GM18508 (cell line): ENCODE results near the gene TOM1L2.

Experiments used
- ATAC-seq: cut with Tn5 transposase; IDR thresholded peaks from one replicate; pipeline ENCODE4 v1.9.1; 2021; ENCODE audit warnings: moderate number of reproducible peaks; ENCODE audit not compliant: insufficient read depth, unreplicated experiment

Gene TOM1L2

GRCh38 chr17:17904166-17905035 lies 67.8 kb downstream of the TOM1L2 start:
- ATAC-seq: no peak

GRCh38 chr17:17902877-17903276 lies 69.3 kb downstream of the TOM1L2 start:
- ATAC-seq: no peak

- ATAC-seq: no peak
These were observed 69.8 kb downstream of the TOM1L2 start for GRCh38 chr17:17902376-17902775.

- ATAC-seq: no peak
These were observed 71.3 kb downstream of the TOM1L2 start for GRCh38 chr17:17900615-17901520.

- no peak for ATAC-seq
These were observed 72.7 kb downstream of the TOM1L2 start for GRCh38 chr17:17899486-17899885.

GRCh38 chr17:17898673-17899072 lies 73.5 kb downstream of the TOM1L2 start:
- ATAC-seq: no peak

- no peak for ATAC-seq
These were observed 74.8 kb downstream of the TOM1L2 start for GRCh38 chr17:17897442-17897841.

GRCh38 chr17:17896746-17897145 lies 75.5 kb downstream of the TOM1L2 start:
- ATAC-seq: no peak

GRCh38 chr17:17893801-17894644 lies 78.2 kb downstream of the TOM1L2 start:
- ATAC-seq: no peak

GRCh38 chr17:17892731-17893130 lies 79.5 kb downstream of the TOM1L2 start:
- no peak for ATAC-seq

- no peak for ATAC-seq
These were observed 80.2 kb downstream of the TOM1L2 start for GRCh38 chr17:17892009-17892408.

GRCh38 chr17:17890773-17891759 lies 81.1 kb downstream of the TOM1L2 start:
- no peak for ATAC-seq

GRCh38 chr17:17889922-17890321 lies 82.3 kb downstream of the TOM1L2 start:
- no peak for ATAC-seq

- no peak for ATAC-seq
These were observed 83.4 kb downstream of the TOM1L2 start for GRCh38 chr17:17888821-17889220.

- no peak for ATAC-seq
These were observed 83.8 kb downstream of the TOM1L2 start for GRCh38 chr17:17888371-17888770.

GRCh38 chr17:17887752-17888304 lies 84.4 kb downstream of the TOM1L2 start:
- ATAC-seq: no peak

- no peak for ATAC-seq
These were observed 85.5 kb downstream of the TOM1L2 start for GRCh38 chr17:17886726-17887125.

GRCh38 chr17:17886226-17886625 lies 86.0 kb downstream of the TOM1L2 start:
- ATAC-seq: no peak
